LHCN-M2 (cell line): ENCODE data around the gene SLC25A26. TPM values are rescaled to one million over a fixed set of nuclear protein-coding genes. Genes with fewer than 3 reads are reported as not detected.
"Not testable (repeated sequence)": the region's sequence is repeated elsewhere in the genome, so short reads cannot be mapped to it uniquely, and the experiment has no call there.

Source experiments
- DNase-seq: peaks from one replicate; pipeline ENCODE4 v3.0.0-alpha.2; 2012; ENCODE audit warnings: low read depth
- total RNA-seq: library from RNA; depleted of rRNA; stranded (reverse); fragments of >200 nt; gene quantifications from 2 replicates; pipeline ENCODE4 v1.2.3, GENCODE V29; 2014

SLC25A26 gene
- total RNA-seq, 1 experiment from 2014 or later, result 25.9 TPM

DNA sequence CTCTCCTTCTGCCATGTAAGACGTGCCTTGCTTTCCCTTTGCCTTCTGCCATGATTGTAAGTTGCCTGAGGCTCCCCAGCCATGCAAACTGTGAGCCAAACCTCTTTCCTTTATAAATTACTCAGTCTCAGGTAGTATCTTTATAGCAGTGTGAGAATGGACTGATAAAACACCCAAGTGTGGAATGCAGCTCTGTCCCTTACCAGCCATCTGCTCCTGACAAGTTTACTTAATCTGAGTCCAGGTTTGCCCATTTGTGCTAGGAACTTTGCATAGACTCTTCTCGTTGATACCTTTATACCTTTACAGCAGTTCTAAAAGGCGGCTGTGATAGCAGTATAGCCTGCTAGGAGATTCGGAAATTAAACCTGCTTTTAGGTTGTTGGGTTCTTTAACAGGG, 48.1 kb downstream of the SLC25A26 start:
- DNase-seq, result no peak

DNA sequence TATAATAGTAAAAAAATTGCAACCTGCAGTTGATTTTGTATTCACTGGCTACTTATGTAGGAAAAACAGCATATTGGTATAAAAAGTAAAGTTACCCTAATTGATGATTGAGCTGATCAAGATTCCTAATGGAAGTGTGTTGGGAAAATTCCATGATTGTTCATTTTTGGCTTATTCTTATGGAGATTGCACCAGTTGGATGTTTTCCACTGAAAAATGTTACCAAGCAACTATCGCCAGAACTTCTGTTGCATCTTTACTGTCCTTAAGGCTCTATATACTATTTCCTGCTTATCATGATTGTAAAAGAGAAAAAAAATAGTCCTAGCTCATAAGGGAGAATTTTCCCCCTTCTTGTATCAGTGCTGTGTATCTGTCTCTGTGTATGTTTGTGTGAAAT, 48.6 kb downstream of the SLC25A26 start:
- no peak for DNase-seq

- DNase-seq, result no peak
Measured at GRCh38 chr3:66270288-66270687, 49.5 kb downstream of the SLC25A26 start.

- DNase-seq, result no peak
Measured at GRCh38 chr3:66270701-66271100, 49.9 kb downstream of the SLC25A26 start.

GRCh38 chr3:66271231-66271630, 50.4 kb downstream of the SLC25A26 start:
- DNase-seq, result no peak

DNA sequence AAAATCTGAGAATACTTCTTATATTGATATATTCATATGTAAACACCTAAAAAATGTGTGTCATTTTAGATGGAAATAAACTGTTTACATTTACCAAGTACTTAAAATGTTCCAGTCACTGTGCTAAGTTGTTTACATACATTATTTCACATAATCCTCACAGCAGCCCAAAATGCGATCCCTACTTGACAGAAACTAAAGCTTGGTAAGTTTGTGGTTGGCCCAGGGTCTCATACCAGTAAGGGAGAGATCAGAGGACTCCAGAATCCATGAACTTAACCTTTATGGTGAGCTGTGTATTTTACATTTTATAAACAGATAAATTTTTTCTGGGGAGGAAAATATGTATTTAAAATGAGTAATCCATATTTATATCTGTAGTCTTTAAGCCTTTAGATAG, 51.2 kb downstream of the SLC25A26 start:
- no peak for DNase-seq

- DNase-seq, result not testable (repeated sequence)
Measured at GRCh38 chr3:66274837-66275236, 54.0 kb downstream of the SLC25A26 start.

DNA sequence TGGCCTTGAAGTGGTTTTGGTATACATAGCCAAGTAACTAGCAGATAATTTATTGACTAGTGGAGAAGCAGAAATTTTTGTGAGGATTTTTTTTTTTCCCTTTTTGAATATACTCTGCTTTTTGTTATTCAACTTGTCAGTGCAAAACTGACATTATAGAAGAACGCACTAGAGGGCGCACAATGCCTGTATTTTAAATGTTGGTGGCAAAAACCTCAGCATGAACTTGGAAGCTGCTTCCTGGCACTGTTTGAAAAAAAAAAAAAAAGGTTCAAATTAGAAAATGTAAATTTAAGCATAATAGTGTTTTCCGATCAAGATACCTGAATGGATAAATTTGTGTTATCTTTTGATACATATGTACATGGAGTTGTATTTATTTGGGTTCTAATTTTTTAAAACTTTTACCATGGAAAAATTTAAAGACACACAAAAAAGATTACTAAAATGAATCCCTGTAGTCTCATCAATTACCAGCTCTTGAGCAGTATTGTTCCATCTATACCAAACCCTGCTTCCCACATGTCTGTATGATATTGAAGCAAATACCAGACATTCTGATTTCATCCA, 56.0 kb downstream of the SLC25A26 start:
- peak; percentile 65 for DNase-seq

- no peak for DNase-seq
Measured at GRCh38 chr3:66279168-66279567, 58.4 kb downstream of the SLC25A26 start.

GRCh38 chr3:66280304-66280703, 59.5 kb downstream of the SLC25A26 start:
- no peak for DNase-seq

GRCh38 chr3:66291922-66292321, 71.1 kb downstream of the SLC25A26 start:
- DNase-seq, result not testable (repeated sequence)

DNA sequence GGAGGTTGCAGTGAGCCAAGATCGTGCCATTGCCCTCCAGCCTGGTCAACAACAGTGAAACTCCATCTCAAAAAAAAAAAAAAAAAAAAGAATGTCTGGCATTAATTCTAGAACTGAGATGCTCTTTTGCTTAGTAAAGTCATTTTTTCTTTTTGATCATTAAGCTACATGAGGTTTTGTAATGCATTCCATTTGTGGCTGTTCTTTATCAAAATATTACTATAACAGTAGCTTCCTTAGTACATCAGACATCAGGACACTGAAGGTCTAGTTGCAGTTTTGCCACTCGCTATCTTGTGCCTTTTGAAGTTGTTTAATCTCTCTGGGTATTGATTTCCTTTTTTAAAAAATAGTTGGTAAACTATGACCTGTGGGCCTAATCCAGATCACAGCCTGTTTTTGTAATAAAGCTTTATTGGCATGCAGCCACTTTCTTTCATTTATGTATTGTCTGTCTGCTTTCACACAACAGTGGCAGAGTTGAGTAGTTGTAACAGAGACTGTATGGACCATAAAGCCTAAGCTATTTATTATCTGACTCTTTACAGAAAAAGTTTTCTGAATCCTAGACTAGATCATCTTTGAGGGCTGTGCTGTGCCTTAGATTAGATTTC, 76.6 kb downstream of the SLC25A26 start:
- DNase-seq, result no peak

GRCh38 chr3:66297900-66298299, 77.1 kb downstream of the SLC25A26 start:
- DNase-seq, result peak; percentile 63

DNA sequence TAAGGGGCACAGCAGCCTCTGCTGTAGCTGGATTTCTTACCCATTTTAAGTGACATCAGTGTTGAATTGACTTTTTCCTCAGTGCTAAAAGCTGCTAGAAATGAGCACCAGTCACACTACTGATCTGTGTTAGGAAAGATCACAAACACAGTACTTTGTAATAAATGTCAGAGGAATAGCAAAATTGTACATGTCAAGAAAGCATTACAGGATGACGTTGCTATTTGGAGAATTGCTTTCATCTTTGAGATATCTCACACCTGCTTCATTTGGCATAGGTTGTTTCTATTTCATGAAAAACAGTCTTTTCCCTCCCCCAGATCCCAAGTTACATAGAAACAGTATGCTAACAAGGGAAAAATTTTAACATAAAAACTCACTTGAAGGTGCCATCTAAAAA, 77.8 kb downstream of the SLC25A26 start:
- no peak for DNase-seq

DNA sequence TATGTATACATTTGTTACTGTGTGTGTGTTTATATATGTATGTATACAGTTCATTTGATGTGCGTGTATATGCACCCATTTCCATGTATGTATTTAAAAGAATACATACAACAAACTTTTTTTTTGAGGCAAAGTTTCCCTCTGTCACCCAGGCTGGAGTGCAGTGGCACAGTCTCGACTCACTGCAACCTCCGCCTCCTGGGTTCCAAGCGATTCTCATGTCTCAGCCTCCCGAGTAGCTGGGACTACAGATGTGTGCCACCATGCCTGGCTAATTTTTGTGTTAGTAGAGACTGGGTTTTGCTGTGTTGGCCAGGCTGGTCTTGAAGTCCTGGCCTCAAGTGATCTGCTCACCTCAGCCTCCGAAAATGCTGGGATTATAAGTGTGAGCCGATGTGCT, 78.3 kb downstream of the SLC25A26 start:
- not testable (repeated sequence) for DNase-seq

DNA sequence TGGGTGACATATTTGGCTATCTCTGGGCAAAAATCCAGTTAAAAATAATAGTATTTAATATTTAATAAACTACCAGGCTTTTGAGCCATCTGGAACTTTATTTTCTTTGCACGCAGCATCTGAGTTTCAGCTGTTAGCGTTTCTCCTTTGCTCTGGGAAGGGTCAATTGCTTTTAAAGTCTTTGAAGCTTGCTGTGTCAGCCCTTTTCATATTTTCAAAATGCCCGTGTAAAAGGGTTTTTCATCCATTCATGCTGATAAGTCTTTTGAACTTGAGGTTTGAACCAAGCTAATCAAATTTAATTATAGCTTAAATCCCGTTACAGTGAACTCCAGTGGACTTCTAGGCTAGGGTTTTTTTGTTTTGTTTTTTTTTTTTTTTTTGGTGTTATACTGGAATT, 79.1 kb downstream of the SLC25A26 start:
- DNase-seq, result no peak

DNA sequence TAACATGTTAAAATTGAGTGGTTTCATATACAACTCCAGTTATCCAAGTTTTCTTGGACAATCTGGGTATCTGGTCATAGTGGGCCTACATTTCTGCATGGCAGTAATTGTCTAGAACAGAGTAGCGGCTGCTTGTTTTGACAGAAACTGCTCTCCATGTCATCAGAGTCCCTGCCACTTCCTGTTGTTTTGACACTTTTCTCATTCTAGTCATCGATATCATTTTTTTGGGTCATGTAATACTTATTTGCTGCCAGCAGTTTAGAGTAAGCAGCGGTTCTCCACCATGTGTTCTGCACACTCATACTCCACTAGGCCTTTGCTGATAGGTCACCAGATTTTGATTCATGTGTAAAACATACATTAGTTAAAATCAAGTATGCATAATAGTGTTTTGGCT, 81.5 kb downstream of the SLC25A26 start:
- no peak for DNase-seq

DNA sequence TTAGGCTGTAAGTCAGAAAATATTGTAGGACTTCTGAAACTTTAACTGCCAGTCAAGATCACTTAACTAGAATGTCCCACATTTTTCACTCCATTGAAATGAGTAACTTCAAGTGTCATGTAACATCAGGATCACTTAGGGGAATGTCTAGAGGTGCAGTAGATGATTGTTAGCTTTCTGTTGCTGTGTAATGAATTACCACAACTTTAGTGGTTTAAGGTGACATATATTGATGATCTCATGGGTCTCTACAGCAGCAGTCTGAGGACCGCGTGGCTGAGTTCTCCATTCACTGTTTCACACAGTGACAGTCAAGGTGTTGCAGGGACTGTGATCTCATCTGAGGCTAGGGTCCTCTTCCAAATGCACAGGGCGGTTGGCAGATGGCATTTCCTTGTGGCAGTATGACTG, 82.7 kb downstream of the SLC25A26 start:
- DNase-seq, result no peak

DNA sequence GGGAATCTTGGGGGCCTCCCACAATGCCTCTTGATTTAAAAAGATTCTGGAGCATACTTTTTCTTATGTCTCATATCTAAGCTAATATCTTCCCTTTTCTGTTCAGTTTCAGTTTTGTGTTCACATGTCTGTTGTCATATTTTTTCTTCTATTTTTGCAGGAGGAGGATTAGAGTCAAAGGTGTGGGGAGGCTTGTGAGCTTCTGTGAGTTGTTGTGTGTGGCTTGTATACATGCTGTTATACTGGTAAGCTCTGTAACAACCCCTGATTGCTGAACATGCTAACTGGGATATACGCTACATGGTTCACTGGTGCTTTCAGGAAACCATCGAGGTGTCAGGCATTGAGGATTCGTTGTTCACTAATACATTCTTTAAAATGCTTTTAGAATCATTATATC, 83.5 kb downstream of the SLC25A26 start:
- DNase-seq, result no peak

DNA sequence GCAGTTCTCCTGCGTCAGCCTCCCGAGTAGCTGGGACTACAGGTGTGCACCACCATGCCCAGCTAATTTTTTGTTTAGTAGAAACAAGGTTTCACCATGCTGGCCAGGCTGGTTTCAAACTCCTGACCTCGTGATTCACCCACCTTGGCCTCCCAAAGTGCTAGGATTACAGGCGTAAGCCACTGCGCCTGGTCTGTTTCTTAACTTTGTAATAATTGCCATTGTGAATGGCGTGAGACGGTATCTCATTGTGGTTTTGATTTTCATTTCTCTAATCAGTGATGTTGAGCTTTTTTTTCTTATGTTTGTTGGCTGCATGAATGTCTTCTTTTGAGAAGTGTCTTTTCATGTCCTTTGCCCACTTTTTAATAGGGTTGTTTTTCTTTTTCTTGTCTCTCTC, 85.3 kb downstream of the SLC25A26 start:
- DNase-seq, result not testable (repeated sequence)

DNA sequence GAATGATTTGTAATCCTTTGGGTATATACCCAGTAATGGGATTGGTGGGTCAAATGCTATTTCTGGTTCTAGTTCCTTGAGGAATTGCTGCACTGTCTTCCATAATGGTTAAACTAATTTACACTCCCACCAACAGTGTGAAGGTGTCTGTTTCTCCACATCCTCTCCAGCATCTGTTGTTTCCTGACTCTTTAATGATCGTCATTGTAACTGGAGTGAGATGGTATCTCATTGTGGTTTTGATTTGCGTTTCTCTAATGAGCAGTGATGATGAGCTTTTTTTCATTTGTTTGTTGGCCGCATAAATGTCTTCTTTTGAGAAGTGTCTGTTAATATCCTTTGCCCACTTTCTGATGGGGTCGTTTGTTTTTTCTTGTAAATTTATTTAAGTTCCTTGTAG, 86.2 kb downstream of the SLC25A26 start:
- DNase-seq, result not testable (repeated sequence)

DNA sequence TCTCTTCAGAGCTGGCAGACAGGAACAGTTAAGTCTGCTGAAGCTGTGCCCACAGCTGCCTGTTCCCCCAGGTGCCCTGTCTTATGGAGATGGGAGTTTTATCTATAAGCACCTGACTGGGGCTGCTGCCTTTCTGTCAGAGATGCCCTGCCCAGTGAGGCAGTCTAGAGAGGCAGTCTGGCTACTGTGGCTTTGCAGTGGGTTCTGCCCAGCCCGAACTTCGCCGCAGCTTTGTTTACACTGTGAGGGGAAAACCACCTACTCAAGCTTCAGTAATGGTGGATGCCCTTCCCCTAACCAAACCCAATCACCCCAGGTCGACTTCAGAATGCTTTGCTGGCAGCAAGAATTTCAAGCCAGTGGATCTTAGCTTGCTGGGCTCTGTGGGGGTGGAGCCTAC, 91.2 kb downstream of the SLC25A26 start:
- no peak for DNase-seq

- DNase-seq, result no peak
Measured at GRCh38 chr3:66314455-66314854, 93.7 kb downstream of the SLC25A26 start.
